Activated T-helper 17 cell treated with anti-CD3 and anti-CD28 coated beads, Interleukin-2, amount 50 U/mL, for 72 hours (primary cell): ENCODE results near the gene HEATR1. TPM values are rescaled to one million over a fixed set of nuclear protein-coding genes. Genes with fewer than 3 reads are reported as not detected.
A peak's percentile ranks its signal among the peaks of the same experiment; 100 is the strongest.

ENCODE experiments used
- ATAC-seq: fragments of 150-1000 bp; cut with Tn5 transposase; replicated peaks from 2 replicates; pipeline ENCODE4 v1.10.0; 2021; ENCODE audit warnings: mild to moderate bottlenecking, moderate library complexity
- H3K27ac Mint-ChIP-seq: one replicate; pipeline ENCODE4 v1.8.0; 2022; ENCODE audit warnings: mixed read lengths
- H3K27me3 Mint-ChIP-seq: one replicate; pipeline ENCODE4 v1.8.0; 2022; ENCODE audit warnings: mixed read lengths
- H3K36me3 Mint-ChIP-seq: one replicate; pipeline ENCODE4 v1.8.0; 2022; ENCODE audit warnings: low read depth, mild to moderate bottlenecking, mixed read lengths
- H3K4me1 Mint-ChIP-seq: one replicate; pipeline ENCODE4 v1.8.0; 2022; ENCODE audit warnings: mixed read lengths
- H3K4me3 Mint-ChIP-seq: one replicate; pipeline ENCODE4 v1.8.0; 2022; ENCODE audit warnings: mild to moderate bottlenecking, mixed read lengths
- H3K9me3 Mint-ChIP-seq: one replicate; pipeline ENCODE4 v1.8.0; 2022; ENCODE audit warnings: mixed read lengths
- total RNA-seq, 2 donors: library from RNA; stranded (reverse); gene quantifications; one replicate each; pipeline ENCODE4 v1.2.3, GENCODE V29; 2022

The HEATR1 gene
- total RNA-seq, 2 donors from 2014 or later = 37.8 to 85.9 TPM

DNA sequence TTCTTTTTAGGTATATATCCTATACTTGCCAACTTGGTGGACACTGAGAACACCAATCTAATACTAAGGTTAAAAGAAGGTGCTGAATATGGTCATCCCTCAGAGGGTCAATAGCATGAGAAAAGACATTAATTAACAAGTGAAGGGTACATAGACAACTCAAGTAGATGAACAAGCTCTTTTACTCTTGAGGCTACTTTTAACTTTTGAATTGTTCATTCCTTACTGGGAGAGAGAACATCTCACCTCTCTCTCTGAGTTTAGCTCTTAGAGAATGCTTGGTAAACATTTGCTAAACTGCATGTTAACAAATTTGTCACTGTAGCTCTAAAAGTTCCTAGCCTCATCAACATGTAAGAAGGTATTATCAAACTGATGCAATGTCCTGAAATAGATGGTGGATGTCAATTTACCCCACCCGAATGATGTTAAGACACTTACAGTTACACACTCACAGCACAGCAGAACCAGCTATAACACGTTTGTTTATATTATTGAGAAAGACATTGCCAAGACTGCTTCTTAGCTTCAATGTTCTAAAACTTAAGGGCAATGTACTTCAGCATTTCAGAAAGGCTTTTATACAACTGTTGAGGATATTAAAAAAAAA is 35.9 kb downstream of the HEATR1 start:
- Mint-ChIP-seq H3K4me3 (no peak overlapping the region), H3K4me1 (no peaks in the 10 kb centered on the region), H3K27me3 (no peaks in the 10 kb centered on the region), H3K36me3 (peaks cover 100% of the 10 kb centered on the region), H3K9me3 (no peaks in the 10 kb centered on the region), H3K27ac (no peak overlapping the region)
- ATAC-seq = no peak

DNA sequence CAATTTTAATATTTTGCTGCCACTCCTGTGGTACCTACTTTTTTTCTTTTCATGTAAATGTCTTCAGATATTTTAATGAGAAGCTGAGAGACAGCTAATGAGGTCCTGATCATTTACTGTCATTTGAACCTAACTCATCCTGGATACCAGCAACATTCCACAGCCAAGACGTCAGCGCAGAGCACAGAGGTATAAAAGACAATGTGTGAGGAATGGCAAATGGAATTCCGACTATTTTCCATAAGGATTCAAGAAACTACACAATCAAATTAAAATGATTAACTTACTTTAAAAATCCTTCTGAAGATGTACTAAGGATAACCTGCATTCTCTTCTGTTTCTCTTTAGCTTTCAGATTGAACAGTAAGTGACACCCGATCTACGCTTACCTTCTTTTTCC is 38.8 kb downstream of the HEATR1 start:
- H3K27ac Mint-ChIP-seq = no peak overlapping the region
- ATAC-seq = no peak
- H3K27me3 Mint-ChIP-seq = no peaks in the 10 kb centered on the region
- peaks cover 100% of the 10 kb centered on the region for H3K36me3 Mint-ChIP-seq
- no peak overlapping the region for H3K4me3 Mint-ChIP-seq
- no peaks in the 10 kb centered on the region for H3K9me3 Mint-ChIP-seq
- no peaks in the 10 kb centered on the region for H3K4me1 Mint-ChIP-seq

DNA sequence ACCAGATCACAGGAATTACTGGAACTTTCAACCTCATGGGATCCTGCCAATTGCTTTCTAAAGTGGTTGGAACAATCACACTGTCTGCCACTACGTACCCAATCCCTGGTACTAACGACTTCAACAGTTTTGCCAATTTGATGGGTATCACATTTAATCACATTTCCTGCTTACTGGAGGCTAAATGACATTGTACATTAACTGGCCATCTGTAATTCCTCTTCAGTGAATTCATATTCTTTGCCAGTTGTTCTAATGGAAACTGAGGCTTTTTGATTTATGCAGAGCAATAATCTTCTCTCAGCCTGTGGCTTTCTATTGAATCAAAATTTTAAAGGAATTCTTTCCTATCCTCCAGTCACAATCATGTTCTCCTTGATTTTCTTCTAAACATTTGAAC is 42.3 kb downstream of the HEATR1 start:
- ATAC-seq = no peak
- H3K27ac Mint-ChIP-seq = peak overlapping the region; percentile 53
- no peaks in the 10 kb centered on the region for H3K4me1 Mint-ChIP-seq
- H3K36me3 Mint-ChIP-seq = peaks cover 100% of the 10 kb centered on the region
- no peaks in the 10 kb centered on the region for H3K27me3 Mint-ChIP-seq
- H3K9me3 Mint-ChIP-seq = no peaks in the 10 kb centered on the region
- no peak overlapping the region for H3K4me3 Mint-ChIP-seq

DNA sequence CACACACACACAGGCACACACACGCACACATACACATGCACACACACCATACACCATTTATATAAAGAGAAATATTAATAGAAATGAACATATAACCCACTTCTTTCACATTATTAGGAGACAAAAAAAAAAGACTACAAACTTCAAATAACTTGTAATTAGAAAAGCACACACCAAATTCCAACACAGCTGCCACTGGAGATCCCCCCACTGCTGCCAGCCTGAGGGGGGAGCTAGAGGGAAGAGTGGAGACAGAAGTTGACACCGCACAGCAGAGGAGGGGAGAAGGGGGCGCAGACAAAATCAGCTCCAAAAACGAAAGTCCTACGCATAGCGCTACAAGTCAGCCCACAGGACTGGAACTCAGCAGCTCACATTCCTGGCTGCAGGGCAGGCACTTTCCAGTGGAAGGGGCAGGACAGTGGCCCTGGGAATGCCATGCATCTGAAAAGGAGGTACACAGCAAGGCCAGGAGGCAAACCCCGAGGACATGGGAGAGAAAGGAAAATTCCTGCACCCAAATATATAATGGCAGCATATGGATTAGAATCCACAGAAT is 44.0 kb downstream of the HEATR1 start:
- no peak overlapping the region for H3K4me3 Mint-ChIP-seq
- no peak for ATAC-seq
- no peaks in the 10 kb centered on the region for H3K27me3 Mint-ChIP-seq
- H3K36me3 Mint-ChIP-seq = peaks cover 100% of the 10 kb centered on the region
- no peaks in the 10 kb centered on the region for H3K9me3 Mint-ChIP-seq
- H3K27ac Mint-ChIP-seq = no peak overlapping the region
- H3K4me1 Mint-ChIP-seq = no peaks in the 10 kb centered on the region

DNA sequence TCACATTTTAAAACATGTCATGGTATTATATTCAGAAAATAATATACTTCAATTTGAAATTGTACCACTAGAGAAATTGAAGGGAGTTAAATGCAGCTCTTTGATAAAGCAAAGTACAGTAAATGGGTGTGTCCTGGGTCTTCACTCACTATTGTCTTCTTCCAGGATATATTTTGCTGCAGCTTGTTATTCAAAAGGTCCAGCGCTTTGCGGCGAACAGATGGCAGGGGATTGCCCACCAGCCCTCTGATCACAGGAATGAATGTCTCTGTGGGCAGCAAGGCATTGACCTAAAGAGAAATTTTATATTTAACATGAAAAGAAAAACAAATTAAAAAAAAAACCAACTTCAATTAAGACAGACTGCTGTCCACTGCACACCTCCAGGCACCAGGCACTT is 45.5 kb downstream of the HEATR1 start:
- no peaks in the 10 kb centered on the region for H3K9me3 Mint-ChIP-seq
- no peaks in the 10 kb centered on the region for H3K4me1 Mint-ChIP-seq
- H3K27me3 Mint-ChIP-seq = no peaks in the 10 kb centered on the region
- ATAC-seq = no peak
- no peak overlapping the region for H3K4me3 Mint-ChIP-seq
- peaks cover 100% of the 10 kb centered on the region for H3K36me3 Mint-ChIP-seq
- no peak overlapping the region for H3K27ac Mint-ChIP-seq

DNA sequence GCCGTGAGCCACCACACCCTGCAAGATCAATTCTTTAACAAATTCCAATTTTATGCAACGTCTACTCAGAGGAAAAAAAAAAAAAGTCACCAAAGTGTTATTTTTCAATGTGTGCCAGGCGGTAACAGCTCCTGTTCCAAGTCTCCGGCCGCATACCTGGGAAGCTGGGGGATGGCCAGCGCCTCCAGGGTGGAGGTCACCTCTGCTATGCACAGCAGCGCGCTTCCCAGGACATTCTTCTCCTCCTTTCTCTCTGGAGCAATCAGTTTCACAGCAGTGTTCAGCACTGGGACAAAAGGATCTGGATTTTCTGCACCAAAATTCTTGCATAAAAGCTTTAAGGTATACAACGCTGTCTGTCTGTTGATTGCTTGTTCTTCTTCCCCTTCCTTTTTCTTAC is 46.2 kb downstream of the HEATR1 start:
- no peak for ATAC-seq
- H3K36me3 Mint-ChIP-seq = peaks cover 100% of the 10 kb centered on the region
- H3K9me3 Mint-ChIP-seq = no peaks in the 10 kb centered on the region
- H3K27me3 Mint-ChIP-seq = no peaks in the 10 kb centered on the region
- no peak overlapping the region for H3K4me3 Mint-ChIP-seq
- no peaks in the 10 kb centered on the region for H3K4me1 Mint-ChIP-seq
- no peak overlapping the region for H3K27ac Mint-ChIP-seq

DNA sequence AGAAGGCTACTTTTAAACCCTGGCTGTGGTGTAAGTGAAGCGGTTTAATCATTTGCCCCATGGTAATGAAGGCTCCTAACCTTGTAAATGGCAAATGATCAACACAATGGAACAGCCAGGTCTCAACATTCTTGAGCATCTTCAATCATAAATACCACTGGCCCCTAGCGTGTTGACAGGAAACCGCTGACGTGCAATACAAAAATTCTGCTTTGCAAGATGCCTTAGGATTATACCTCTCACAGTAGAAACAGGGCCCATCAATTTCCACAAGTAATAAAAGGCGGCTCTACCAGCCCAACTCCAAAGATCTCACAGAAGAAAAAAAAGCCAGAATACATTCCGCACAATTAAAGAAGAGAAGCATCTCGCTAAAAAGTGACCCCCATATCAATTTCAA is 47.7 kb downstream of the HEATR1 start:
- H3K4me3 Mint-ChIP-seq = no peak overlapping the region
- H3K4me1 Mint-ChIP-seq = peaks cover under 1% of the 10 kb centered on the region
- ATAC-seq = no peak
- H3K27ac Mint-ChIP-seq = peak overlapping the region; percentile 6
- H3K36me3 Mint-ChIP-seq = peaks cover 100% of the 10 kb centered on the region
- no peaks in the 10 kb centered on the region for H3K27me3 Mint-ChIP-seq
- H3K9me3 Mint-ChIP-seq = no peaks in the 10 kb centered on the region

DNA sequence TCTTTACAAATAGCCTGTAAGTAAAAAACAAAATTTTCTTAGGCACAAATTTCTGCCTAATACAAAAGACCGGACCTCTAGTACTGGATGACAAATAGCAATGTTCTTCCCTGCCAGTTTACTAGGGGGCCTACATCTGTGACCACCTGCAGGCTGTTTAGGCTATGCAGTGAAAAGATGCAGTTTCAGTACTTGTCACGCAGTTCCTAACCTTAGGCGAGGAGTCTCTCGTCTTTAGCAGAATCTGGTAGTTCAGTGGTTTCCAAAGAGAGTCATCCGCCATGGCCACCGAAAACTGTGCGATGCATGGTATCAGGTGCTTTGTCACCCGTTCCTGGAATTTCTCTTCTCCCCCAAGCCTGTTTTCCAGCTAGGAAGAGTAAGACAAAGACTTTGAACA is 50.9 kb downstream of the HEATR1 start:
- peak; percentile 56 for ATAC-seq
- Mint-ChIP-seq H3K27me3 (no peaks in the 10 kb centered on the region), H3K27ac (no peak overlapping the region), H3K36me3 (peaks cover 100% of the 10 kb centered on the region), H3K4me1 (peaks cover 7% of the 10 kb centered on the region), H3K9me3 (no peaks in the 10 kb centered on the region), H3K4me3 (no peak overlapping the region)

DNA sequence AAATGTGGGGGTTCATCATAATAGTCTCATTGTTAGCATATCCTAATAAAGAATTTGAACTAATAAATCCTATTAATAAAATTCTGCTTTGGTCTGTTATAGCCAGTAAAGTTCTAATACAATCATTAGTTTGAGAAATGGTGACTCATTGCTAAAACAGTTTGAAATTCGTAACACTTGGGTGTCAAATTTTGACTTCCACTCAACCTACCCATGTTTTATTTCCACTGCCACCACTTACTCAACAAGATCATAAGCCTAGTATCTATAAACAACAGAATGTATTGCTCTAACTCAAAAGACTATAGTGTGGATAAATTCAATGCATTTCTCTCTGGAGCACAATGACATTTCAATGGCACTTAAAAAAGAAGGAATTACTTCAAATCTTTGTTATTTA is 51.4 kb downstream of the HEATR1 start:
- H3K27ac Mint-ChIP-seq = peak overlapping the region; percentile 25
- peaks cover 100% of the 10 kb centered on the region for H3K36me3 Mint-ChIP-seq
- H3K27me3 Mint-ChIP-seq = no peaks in the 10 kb centered on the region
- no peaks in the 10 kb centered on the region for H3K9me3 Mint-ChIP-seq
- peaks cover 7% of the 10 kb centered on the region for H3K4me1 Mint-ChIP-seq
- ATAC-seq = no peak
- no peak overlapping the region for H3K4me3 Mint-ChIP-seq

DNA sequence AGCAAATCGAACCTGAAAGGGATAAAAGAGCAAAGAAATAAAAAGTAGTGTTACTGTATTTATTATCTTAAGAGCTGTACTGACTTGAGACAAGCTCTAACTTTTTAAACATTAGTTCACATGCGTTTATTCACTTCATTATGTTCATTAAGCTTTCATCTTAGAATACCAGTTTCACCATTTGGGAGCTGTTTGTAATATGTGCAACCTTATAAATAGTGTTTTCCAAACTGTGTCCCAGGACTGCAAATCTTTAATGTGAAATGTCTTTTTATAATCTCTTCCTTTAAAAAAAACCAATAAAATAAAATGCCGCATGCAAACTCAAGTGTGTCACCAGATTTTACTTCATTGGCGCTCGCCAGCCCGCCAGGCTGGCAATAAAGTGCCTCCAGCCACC is 52.2 kb downstream of the HEATR1 start:
- Mint-ChIP-seq H3K36me3 (peaks cover 100% of the 10 kb centered on the region), H3K4me3 (no peak overlapping the region)

DNA sequence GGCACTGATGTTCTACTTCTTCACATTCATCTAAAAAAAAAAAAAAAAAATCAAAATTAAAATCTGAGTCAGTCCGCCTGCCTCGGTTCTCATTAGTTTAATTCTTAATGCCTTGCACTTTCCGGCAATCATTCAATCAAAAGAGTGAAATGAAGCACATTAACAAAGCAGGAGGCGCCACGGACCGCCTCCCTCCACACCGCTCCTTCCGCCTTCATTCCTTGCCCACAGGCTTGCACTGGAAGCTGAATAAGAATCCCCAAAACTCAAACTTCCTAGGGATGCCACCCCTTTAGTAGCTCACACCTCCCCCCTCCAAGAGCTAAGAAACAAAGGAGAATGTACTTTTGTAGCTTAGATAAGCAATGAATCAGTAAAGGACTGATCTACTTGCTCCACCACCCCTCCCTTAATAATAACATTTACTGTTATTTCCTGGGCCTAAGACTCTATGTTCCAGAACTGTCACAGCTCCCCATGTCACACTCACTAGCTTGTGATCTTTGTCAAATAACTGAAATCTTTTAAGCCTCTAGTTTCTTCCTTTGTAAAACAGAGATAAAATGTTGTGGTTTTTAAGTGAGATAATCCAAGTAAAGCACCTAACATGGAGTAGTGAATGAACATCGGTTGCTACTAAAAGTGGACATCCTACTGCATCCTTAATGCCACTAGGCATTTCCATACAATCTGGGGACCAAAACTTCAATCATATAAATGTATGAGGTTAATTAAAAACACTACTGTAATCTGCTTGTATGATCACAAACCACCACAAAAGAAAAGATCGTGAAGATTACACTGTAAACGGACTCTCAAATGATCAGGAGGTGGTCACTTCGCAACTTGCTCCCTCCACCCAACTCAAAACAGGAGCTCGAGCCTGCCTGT is 53.1 kb downstream of the HEATR1 start:
- peaks cover 100% of the 10 kb centered on the region for H3K36me3 Mint-ChIP-seq

More for the DNA sequence above, 52.2 kb downstream of the HEATR1 start:
- H3K27me3 Mint-ChIP-seq = no peaks in the 10 kb centered on the region
- peak overlapping the region; percentile 25 for H3K27ac Mint-ChIP-seq
- peaks cover 8% of the 10 kb centered on the region for H3K4me1 Mint-ChIP-seq
- ATAC-seq = no peak
- H3K9me3 Mint-ChIP-seq = no peaks in the 10 kb centered on the region

DNA sequence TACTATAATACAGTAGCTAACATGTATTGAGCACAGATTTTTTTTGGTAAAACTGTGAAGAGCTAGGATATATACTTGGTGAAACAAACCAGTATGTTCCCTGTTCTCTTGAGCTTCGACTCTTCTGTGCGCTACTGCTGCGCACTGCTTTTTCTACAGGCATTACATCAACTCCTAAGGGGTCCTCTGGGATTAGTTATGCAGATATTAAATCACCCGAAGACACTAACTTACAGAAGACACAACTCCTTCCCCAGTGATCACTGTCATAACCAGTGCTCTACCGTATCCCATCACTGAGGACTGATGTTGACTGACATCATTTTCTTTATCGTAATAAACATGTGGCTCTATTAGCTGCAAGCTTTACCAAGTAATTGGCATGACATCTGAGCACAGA is 55.9 kb downstream of the HEATR1 start:
- H3K27me3 Mint-ChIP-seq = no peaks in the 10 kb centered on the region
- no peak for ATAC-seq
- H3K4me3 Mint-ChIP-seq = no peak overlapping the region
- H3K9me3 Mint-ChIP-seq = no peaks in the 10 kb centered on the region
- peaks cover 100% of the 10 kb centered on the region for H3K36me3 Mint-ChIP-seq
- H3K4me1 Mint-ChIP-seq = peaks cover 30% of the 10 kb centered on the region
- peak overlapping the region; percentile 78 for H3K27ac Mint-ChIP-seq

More for the DNA sequence above, 53.1 kb downstream of the HEATR1 start:
- Mint-ChIP-seq H3K9me3 (no peaks in the 10 kb centered on the region), H3K27me3 (no peaks in the 10 kb centered on the region), H3K27ac (peak overlapping the region; percentile 18), H3K4me3 (no peak overlapping the region), H3K4me1 (peaks cover 15% of the 10 kb centered on the region)
- no peak for ATAC-seq

DNA sequence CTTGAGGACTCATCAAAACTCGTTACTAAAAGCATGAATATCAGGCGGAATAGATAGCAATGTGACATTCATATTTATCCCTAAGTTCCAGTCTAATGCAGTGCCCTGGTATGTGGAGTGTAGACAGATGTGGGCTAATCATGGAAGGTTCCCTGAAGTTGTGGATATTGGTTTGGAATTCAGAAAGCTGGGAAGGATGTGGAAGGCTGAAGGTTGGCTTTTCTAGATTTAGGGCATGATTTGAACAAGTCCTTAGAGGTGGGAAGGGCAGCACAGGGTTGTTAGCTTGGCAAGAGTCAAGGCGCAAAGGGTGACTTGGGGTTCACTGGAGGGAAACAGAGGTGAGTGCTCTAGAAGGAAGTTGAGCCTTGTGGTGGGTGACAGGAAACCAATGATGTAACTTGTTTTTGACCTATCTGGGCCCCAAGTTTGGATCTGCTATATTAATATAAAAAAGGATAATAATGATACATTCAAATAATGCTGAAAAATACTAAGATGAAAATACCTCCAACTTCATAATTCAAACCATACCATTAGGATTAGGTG is 58.6 kb downstream of the HEATR1 start:
- Mint-ChIP-seq H3K9me3 (no peaks in the 10 kb centered on the region), H3K4me3 (peak overlapping the region; percentile 3), H3K4me1 (peaks cover 27% of the 10 kb centered on the region), H3K27me3 (no peaks in the 10 kb centered on the region), H3K36me3 (peaks cover 100% of the 10 kb centered on the region), H3K27ac (peak overlapping the region; percentile 85)
- ATAC-seq = peak; percentile 27

DNA sequence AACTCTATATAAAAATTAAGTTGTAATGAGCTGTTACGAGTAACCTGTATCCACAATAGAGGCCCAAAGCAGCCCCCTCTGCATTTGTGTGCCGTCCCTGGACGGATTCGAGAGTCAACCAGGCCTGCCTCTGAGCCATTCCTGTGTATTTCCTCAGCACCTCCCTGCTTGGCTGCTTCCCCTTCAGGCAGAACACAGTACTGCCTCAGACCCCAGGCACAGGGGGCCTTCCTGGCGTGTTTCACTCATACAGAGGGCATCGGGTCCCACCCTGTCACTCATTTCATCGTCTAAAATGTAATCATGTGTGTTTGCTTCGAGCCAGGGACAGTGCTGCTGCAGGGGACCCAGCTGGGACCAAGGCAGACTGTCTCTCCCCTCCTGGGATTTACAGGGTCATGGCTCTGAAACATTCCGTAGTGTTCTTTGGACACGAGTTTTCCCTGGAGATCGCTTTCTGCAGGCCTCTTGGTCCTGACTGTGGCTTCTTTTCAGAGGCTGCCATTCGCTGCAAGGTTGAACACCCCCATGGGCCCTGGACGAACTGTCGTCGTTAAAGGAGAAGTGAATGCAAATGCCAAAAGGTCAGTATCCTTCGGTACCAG is 61.1 kb downstream of the HEATR1 start:
- no peak for ATAC-seq
- Mint-ChIP-seq H3K4me3 (no peak overlapping the region), H3K27me3 (no peaks in the 10 kb centered on the region), H3K27ac (peak overlapping the region; percentile 36), H3K36me3 (peaks cover 100% of the 10 kb centered on the region), H3K4me1 (peaks cover 27% of the 10 kb centered on the region), H3K9me3 (no peaks in the 10 kb centered on the region)
